Fibroblast of skin of scalp (primary cell): ENCODE results near the gene KCNT1.

ENCODE experiments used
- DNase-seq: peaks from one replicate; pipeline ENCODE4 v3.0.0-alpha.2; 2013

Gene KCNT1

GRCh38 chr9:135822374-135822755, 120.4 kb downstream of the KCNT1 start:
- DNase-seq: no peak

- no peak for DNase-seq
Observed at GRCh38 chr9:135823036-135823435, 121.1 kb downstream of the KCNT1 start.

GRCh38 chr9:135825435-135826187, 123.6 kb downstream of the KCNT1 start:
- no peak for DNase-seq

GRCh38 chr9:135826188-135826545, 124.2 kb downstream of the KCNT1 start:
- DNase-seq: no peak

GRCh38 chr9:135827301-135827700, 125.3 kb downstream of the KCNT1 start:
- DNase-seq: no peak

GRCh38 chr9:135827866-135828580, 126.0 kb downstream of the KCNT1 start:
- no peak for DNase-seq

GRCh38 chr9:135828656-135829055, 126.7 kb downstream of the KCNT1 start:
- DNase-seq: no peak

- no peak for DNase-seq
Observed at GRCh38 chr9:135830496-135830895, 128.5 kb downstream of the KCNT1 start.

- DNase-seq: no peak
Observed at GRCh38 chr9:135833864-135834263, 131.9 kb downstream of the KCNT1 start.

- DNase-seq: no peak
Observed at GRCh38 chr9:135835131-135835530, 133.1 kb downstream of the KCNT1 start.

- DNase-seq: no peak
Observed at GRCh38 chr9:135839516-135839915, 137.5 kb downstream of the KCNT1 start.

- no peak for DNase-seq
Observed at GRCh38 chr9:135840107-135840506, 138.1 kb downstream of the KCNT1 start.

- no peak for DNase-seq
Observed at GRCh38 chr9:135840539-135840938, 138.6 kb downstream of the KCNT1 start.
